ENCODE results near the gene ADAM15.
A peak's percentile ranks its signal among the peaks of the same experiment; 100 is the strongest.

ADAM15 gene

GRCh38 chr1:155081472-155082300, 30.6 kb downstream of the ADAM15 start:
- DNase-seq = no peak
- in situ Hi-C loops (cut with MboI; ENCODE audit: low pct_unique_long_range_greater_than_20kb, low sequenced_read_pairs) = loop anchor here (10.0 kb wide), 1 partner anchor 83 kb away; no protein-coding TSS in a partner anchor

GRCh38 chr1:155082301-155083051, 31.4 kb downstream of the ADAM15 start:
- no peak for DNase-seq
- in situ Hi-C loops (cut with MboI; ENCODE audit: low pct_unique_long_range_greater_than_20kb, low sequenced_read_pairs) = loop anchor here (10.0 kb wide), 1 partner anchor 82 kb away; no protein-coding TSS in a partner anchor

DNA sequence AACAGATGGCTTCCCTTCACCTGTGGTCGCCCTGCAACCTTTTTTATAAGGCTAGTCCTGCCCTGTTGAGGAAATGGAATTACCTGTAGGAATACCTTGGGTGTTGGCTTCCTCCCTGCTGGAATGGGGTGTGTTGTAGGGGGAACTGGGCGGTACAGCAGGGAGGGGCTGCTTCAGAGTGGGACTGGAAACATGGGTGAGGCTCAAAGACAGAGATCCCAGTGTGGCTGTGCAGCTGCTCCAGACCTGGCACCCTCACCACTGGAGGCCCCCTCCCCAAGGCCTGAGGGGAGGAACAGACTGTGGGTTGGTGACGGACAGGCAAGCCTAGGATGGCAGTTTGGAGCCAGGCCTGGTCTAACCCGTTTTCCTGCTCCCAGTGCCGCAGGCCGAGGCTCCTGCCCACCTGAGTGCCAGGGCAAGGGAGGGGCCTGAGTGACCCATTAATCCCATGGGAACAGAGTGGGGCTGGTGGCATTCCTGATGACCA, 32.0 kb downstream of the ADAM15 start:
- no peak for DNase-seq
- in situ Hi-C loops (cut with MboI; ENCODE audit: low pct_unique_long_range_greater_than_20kb, low sequenced_read_pairs) = loop anchor here (10.0 kb wide), 1 partner anchor 82 kb away; no protein-coding TSS in a partner anchor

GRCh38 chr1:155083865-155084721, 33.0 kb downstream of the ADAM15 start:
- in situ Hi-C loops (cut with MboI; ENCODE audit: low pct_unique_long_range_greater_than_20kb, low sequenced_read_pairs) = loop anchor here (10.0 kb wide), 1 partner anchor 81 kb away; no protein-coding TSS in a partner anchor
- DNase-seq = peak; percentile 51

GRCh38 chr1:155084722-155085503, 33.8 kb downstream of the ADAM15 start:
- DNase-seq = peak; percentile 98
- in situ Hi-C loops (cut with MboI; ENCODE audit: low pct_unique_long_range_greater_than_20kb, low sequenced_read_pairs) = loop anchor here (10.0 kb wide), 1 partner anchor 80 kb away; no protein-coding TSS in a partner anchor

- in situ Hi-C loops (cut with MboI; ENCODE audit: low pct_unique_long_range_greater_than_20kb, low sequenced_read_pairs) = loop anchor here (10.0 kb wide), 1 partner anchor 79 kb away; no protein-coding TSS in a partner anchor
- DNase-seq = no peak
Observed at GRCh38 chr1:155085504-155086127, 34.5 kb downstream of the ADAM15 start.

- peak; percentile 89 for DNase-seq
- in situ Hi-C loops (cut with MboI; ENCODE audit: low pct_unique_long_range_greater_than_20kb, low sequenced_read_pairs) = loop anchor here (10.0 kb wide), 1 partner anchor 79 kb away; no protein-coding TSS in a partner anchor
Observed at GRCh38 chr1:155086128-155086741, 35.1 kb downstream of the ADAM15 start.

- in situ Hi-C loops (cut with MboI; ENCODE audit: low pct_unique_long_range_greater_than_20kb, low sequenced_read_pairs) = loop anchor here (10.0 kb wide), 1 partner anchor 78 kb away; no protein-coding TSS in a partner anchor
- no peak for DNase-seq
Observed at GRCh38 chr1:155086856-155087535, 35.9 kb downstream of the ADAM15 start.

- in situ Hi-C loops (cut with MboI; ENCODE audit: low pct_unique_long_range_greater_than_20kb, low sequenced_read_pairs) = no loop called here
- DNase-seq = peak; percentile 88
Observed at GRCh38 chr1:155091071-155092051, 40.2 kb downstream of the ADAM15 start.

DNA sequence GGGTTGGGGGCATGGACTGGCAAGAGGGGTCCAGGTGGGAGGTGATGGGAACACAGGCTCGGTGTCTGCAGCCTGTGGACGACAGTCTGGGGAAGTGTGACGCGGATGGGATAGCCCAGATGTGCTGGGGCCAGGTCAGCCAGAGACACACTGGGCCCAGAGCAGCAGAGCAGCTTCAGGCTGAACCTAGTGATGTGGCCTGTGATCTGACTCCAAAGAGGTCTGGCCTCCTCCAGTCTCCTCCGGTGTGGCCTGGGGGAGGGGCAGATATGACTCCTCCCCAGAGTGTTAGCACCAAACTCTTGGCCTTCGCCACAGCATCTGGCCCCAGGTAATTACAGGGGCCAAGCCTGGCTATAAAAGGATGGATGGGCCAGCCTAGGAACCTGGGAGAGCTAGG, 41.0 kb downstream of the ADAM15 start:
- no peak for DNase-seq
- in situ Hi-C loops (cut with MboI; ENCODE audit: low pct_unique_long_range_greater_than_20kb, low sequenced_read_pairs) = no loop called here

DNA sequence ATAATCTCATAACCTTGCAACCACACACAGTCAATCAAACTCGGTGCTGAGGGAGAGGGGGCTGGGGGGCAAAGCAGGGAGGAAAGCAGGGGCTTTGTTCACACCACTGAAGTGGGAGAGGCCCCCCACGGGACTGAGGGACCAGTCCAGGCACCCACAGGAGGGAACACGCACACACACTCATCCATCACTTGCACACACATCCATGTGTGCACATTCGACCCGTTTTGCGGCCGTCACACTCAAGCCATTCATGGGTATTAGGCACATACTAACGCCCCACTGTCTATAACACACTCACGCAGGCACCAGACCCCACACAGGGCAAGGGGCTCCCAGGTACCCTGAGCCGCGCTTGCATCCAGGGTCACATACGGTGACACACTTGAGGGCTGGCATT, 41.5 kb downstream of the ADAM15 start:
- no peak for DNase-seq
- in situ Hi-C loops (cut with MboI; ENCODE audit: low pct_unique_long_range_greater_than_20kb, low sequenced_read_pairs) = no loop called here

- DNase-seq = peak; percentile 71
- in situ Hi-C loops (cut with MboI; ENCODE audit: low pct_unique_long_range_greater_than_20kb, low sequenced_read_pairs) = no loop called here
Observed at GRCh38 chr1:155093911-155094621, 43.0 kb downstream of the ADAM15 start.

DNA sequence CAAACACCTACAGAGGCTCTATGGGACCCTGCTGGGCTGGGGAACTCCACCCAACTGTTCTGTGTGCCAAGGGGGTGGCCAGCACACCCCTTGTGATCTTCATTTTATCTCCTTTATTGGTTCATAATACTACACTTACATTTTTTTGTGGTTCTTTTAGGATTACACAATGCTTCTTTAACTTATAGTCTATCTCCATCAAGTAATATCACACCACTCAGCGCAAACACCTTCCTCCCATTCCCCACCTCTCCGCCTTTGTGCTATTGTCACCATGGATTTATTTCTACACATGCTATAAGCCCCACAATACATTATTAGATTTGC, 43.5 kb downstream of the ADAM15 start:
- no peak for DNase-seq
- in situ Hi-C loops (cut with MboI; ENCODE audit: low pct_unique_long_range_greater_than_20kb, low sequenced_read_pairs) = no loop called here

- DNase-seq = no peak
- in situ Hi-C loops (cut with MboI; ENCODE audit: low pct_unique_long_range_greater_than_20kb, low sequenced_read_pairs) = no loop called here
Observed at GRCh38 chr1:155099331-155099730, 48.2 kb downstream of the ADAM15 start.

DNA sequence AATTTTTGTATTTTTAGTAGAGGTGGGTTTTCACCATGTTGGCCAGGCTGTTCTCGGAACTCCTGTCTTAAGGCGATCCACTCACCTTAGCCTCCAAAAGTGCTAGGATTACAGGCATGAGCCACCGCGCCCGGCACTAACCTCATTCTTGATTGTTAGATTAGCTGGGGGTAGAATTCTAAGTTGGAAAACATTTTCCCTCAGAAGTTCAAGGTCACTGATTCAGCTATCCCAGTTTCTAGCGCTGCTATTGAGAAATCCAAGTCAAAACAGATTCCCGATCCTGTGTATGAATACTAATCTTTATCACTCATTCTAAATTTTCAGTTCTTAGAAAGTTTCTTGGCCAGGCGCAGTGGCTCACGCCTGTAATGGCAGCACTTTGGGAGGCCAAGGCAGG, 52.2 kb downstream of the ADAM15 start:
- no peak for DNase-seq
- in situ Hi-C loops (cut with MboI; ENCODE audit: low pct_unique_long_range_greater_than_20kb, low sequenced_read_pairs) = no loop called here
